Heart left ventricle (tissue), 16 donors: Measurements from ENCODE around the gene CTTNBP2NL. TPM values are rescaled to one million over a fixed set of nuclear protein-coding genes. Genes with fewer than 3 reads are reported as not detected.
A peak's percentile ranks its signal among the peaks of the same experiment; 100 is the strongest.

ENCODE experiments used
- ATAC-seq, 4 donors: fragments of 200-7000 bp; cut with Tn5 transposase; one replicate each; pipeline ENCODE4 v1.9.1; 2020 to 2022; ENCODE audit warnings: moderate library complexity in 4 of 4, mild to moderate bottlenecking in 3 of 4, moderate number of reproducible peaks in 1 of 4
- DNase-seq, 5 donors: peaks; one replicate each; pipeline ENCODE4 v3.0.0-alpha.2; 2020
- H3K27ac ChIP-seq, 12 donors: fragments of 200-600 bp; sonication (generic) in 4 of 12; one replicate each; pipeline versions ENCODE4 v1.5.0 to v1.8.0; 2016 to 2022; ENCODE audit warnings: mild to moderate bottlenecking in 2 of 12
- H3K27me3 ChIP-seq, 9 donors: fragments of 200-600 bp; sonication (generic) in 2 of 9; one replicate each; pipeline versions ENCODE4 v1.5.1 to v1.8.0; 2016 to 2022; ENCODE audit warnings: mild to moderate bottlenecking in 3 of 9
- H3K36me3 ChIP-seq, 9 donors: fragments of 200-600 bp; sonication (generic) in 2 of 9; one replicate each; pipeline versions ENCODE4 v1.5.0 to v1.8.0; 2018 to 2022; ENCODE audit warnings: mild to moderate bottlenecking in 2 of 9
- H3K4me1 ChIP-seq, 12 donors: fragments of 200-600 bp; sonication (generic) in 4 of 12; one replicate each; pipeline versions ENCODE4 v1.5.0 to v1.8.0; 2016 to 2022; ENCODE audit warnings: mild to moderate bottlenecking in 3 of 12
- H3K4me3 ChIP-seq, 12 donors: fragments of 200-600 bp; sonication (generic) in 4 of 12; one replicate each; pipeline versions ENCODE4 v1.5.0 to v1.8.0; 2017 to 2022; ENCODE audit warnings: mild to moderate bottlenecking in 9 of 12, moderate library complexity in 4 of 12
- H3K9me3 ChIP-seq, 12 donors: fragments of 200-600 bp; sonication (generic) in 4 of 12; one replicate each; pipeline versions ENCODE4 v1.5.0 to v1.8.0; 2016 to 2022; ENCODE audit warnings: mild to moderate bottlenecking in 1 of 12
- CTCF ChIP-seq, 12 donors: fragments of 200-600 bp; sonication (generic) in 4 of 12; IDR thresholded peaks; one replicate each; pipeline versions ENCODE4 v1.5.0 to v1.8.0; 2018 to 2022; ENCODE audit warnings: antibody characterized with exemption in 12 of 12, mild to moderate bottlenecking in 5 of 12
- POLR2A ChIP-seq, 2 donors: fragments of 450-650 bp; IDR thresholded peaks; one replicate each; pipeline ENCODE4 v1.6.1; 2017; ENCODE audit warnings: antibody characterized with exemption in 2 of 2, mild to moderate bottlenecking in 2 of 2, moderate library complexity in 2 of 2
- WGBS, 4 donors: extraction: QIAGEN DNeasy Blood & Tissue Kit in 2 of 4; methylation state at CpG; one replicate each; pipeline versions ENCODE4 v1.1.5 to v1.1.7; 2013 to 2018; 5-methylcytosine and 5-hydroxymethylcytosine counted together
- intact Hi-C, 10 donors: fragments of 100-400 bp; cut with DNase I; formaldehyde crosslinking; loops; one replicate each; pipeline versions ENCODE4 v1.11.1 to v1.14.2; 2022
- polyA plus RNA-seq, 2 donors: library from polyadenylated mRNA; stranded (reverse); fragments of 200-250 nt; gene quantifications; one replicate each; pipeline ENCODE4 v1.2.3, GENCODE V29; 2013
- total RNA-seq, 9 donors: library from RNA; depleted of rRNA in 2 of 9; stranded (reverse); fragments of >200 nt in 2 of 9; fragmentation: NEBNext Ultra II Directional in 3 of 9; extraction: Animal tissue kit (Norgen Biotek cat#: 25700) in 3 of 9; gene quantifications; one replicate each; pipeline versions ENCODE4 v1.1.0 to v1.2.4, GENCODE V29; 2016 to 2023
- donor health status: ischemic (EF 13 %, LVEDD 7.1; RV severe dilation, severe dysfunction).
- donor health status: healthy with polysubstance abuse.
- donor health status: DM: no; HTN: yes; CAD: no.
- donor health status: DM: no; HTN: no; CAD: no.
- donor health status: ischemic (EF 25% LVEDD 6.9; RV normal size, moderate dysfunction).
- donor health status: ischemic (EF 25% LVEDD 5.7; RV mildly dilated, moderate dysfunction).
- donor health status: healthy.
- donor health status: DM: yes; HTN: yes; CAD: no.
- donor health status: ischemic (EF 35%, LVEDD 5.7; RV mildly dilated, moderate dysfunction).
- donor health status: nonischemic (EF 11% LVEDD 7.7; RV severe dilation, severe dysfunction).
- donor health status: DM: yes; HTN: yes; CAD: no.
- donor health status: PGD.
- donor health status: ischemic (EF 29% LVEDD 5.4; RV normal size, mild dysfunction).
- donor health status: nonischemic (EF 23%, LVEDD 6.1; RV moderate dilation, normal function).

The CTTNBP2NL gene
- total and polyA plus RNA-seq, 11 donors = 4.6 to 22.8 (median 14.1) TPM

- no peak for ATAC-seq
- Histone ChIP-seq H3K4me1 (peaks cover 0 to 38% (median 26%) of the 10 kb centered on the region in 12 donors), H3K9me3 (no peaks in the 10 kb centered on the region), H3K27me3 (peaks cover 0 to 57% (median 11%) of the 10 kb centered on the region in 9 donors), H3K4me3 (no peak overlapping the region), H3K36me3 (no peaks in the 10 kb centered on the region), H3K27ac (no peak overlapping the region)
- intact Hi-C loops = loop anchor here in 7 of 10 donors (10.0 kb wide), 3 partner anchors 108 to 198 kb away; partner anchors contain the start of genes RHOC (in 4 of the 7), CAPZA1 (in 2 of the 7), MOV10 (in 2 of the 7) and ST7L (in 2 of the 7)
- TF ChIP-seq POLR2A (IDR thresholded peaks at IDR 0.05) (no peak), CTCF (IDR thresholded peaks at IDR 0.05) (no peak)
- no peak for DNase-seq
- 91 to 93% (median 92%) methylated on average over 8 of the region's 8 CpGs for WGBS, 4 donors
Measured at GRCh38 chr1:112506731-112507130, 110.7 kb downstream of the CTTNBP2NL start.

- TF ChIP-seq CTCF (IDR thresholded peaks at IDR 0.05) (no peak), POLR2A (IDR thresholded peaks at IDR 0.05) (no peak)
- H3K36me3 ChIP-seq = no peaks in the 10 kb centered on the region
- 69 to 79% (median 77%) methylated on average over 9 of the region's 9 CpGs for WGBS, 4 donors
- DNase-seq (no peak), ATAC-seq (no peak)
- H3K27ac ChIP-seq = no peak overlapping the region
- no peaks in the 10 kb centered on the region for H3K9me3 ChIP-seq
- H3K4me1 ChIP-seq = peaks cover 0 to 32% (median 22%) of the 10 kb centered on the region in 12 donors
- peaks cover 0 to 50% (median 11%) of the 10 kb centered on the region in 9 donors for H3K27me3 ChIP-seq
- intact Hi-C loops = loop anchor here in 7 of 10 donors (10.0 kb wide), 3 partner anchors 107 to 197 kb away; partner anchors contain the start of genes RHOC (in 4 of the 7), CAPZA1 (in 2 of the 7), MOV10 (in 2 of the 7) and ST7L (in 2 of the 7)
- peak overlapping the region in 1 of 12 donors; percentile 67 for H3K4me3 ChIP-seq
Measured at GRCh38 chr1:112507336-112507735, 111.3 kb downstream of the CTTNBP2NL start.

- peaks cover 0 to 46% (median 11%) of the 10 kb centered on the region in 9 donors for H3K27me3 ChIP-seq
- 0 to 6% (median 2%) methylated on average over 7 to 15 of the region's 15 CpGs for WGBS, 4 donors
Measured at GRCh38 chr1:112507921-112508277, 111.9 kb downstream of the CTTNBP2NL start.

More at GRCh38 chr1:112507921-112508277, 111.9 kb downstream of the CTTNBP2NL start:
- no peaks in the 10 kb centered on the region for H3K36me3 ChIP-seq
- no peaks in the 10 kb centered on the region for H3K9me3 ChIP-seq
- TF ChIP-seq POLR2A (IDR thresholded peaks at IDR 0.05) (no peak), CTCF (IDR thresholded peaks at IDR 0.05) (no peak)
- peaks cover 0 to 26% (median 18%) of the 10 kb centered on the region in 12 donors for H3K4me1 ChIP-seq
- H3K4me3 ChIP-seq = peak overlapping the region in 11 of 12 donors; percentile 18 to 67 (median 56)
- DNase-seq = no peak
- intact Hi-C loops = loop anchor here in 7 of 10 donors (10.0 kb wide), 3 partner anchors 107 to 197 kb away; partner anchors contain the start of genes RHOC (in 4 of the 7), CAPZA1 (in 2 of the 7), MOV10 (in 2 of the 7) and ST7L (in 2 of the 7)
- H3K27ac ChIP-seq = no peak overlapping the region
- no peak for ATAC-seq
